Activated effector memory CD4-positive, alpha-beta T cell treated with Interleukin-2 at 50 U/mL for 16 hours (primary cell): ENCODE measurements around the gene FRY.

Experiments used
- DNase-seq: peaks from one replicate; pipeline ENCODE4 v3.0.0-alpha.2; 2020

FRY gene

GRCh38 chr13:32087955-32088747 lies 56.6 kb downstream of the FRY start:
- no peak for DNase-seq

GRCh38 chr13:32092496-32092895 lies 60.9 kb downstream of the FRY start:
- no peak for DNase-seq

- DNase-seq, result no peak
Observed at GRCh38 chr13:32093006-32093405, 61.4 kb downstream of the FRY start.

- no peak for DNase-seq
Observed at GRCh38 chr13:32098272-32098671, 66.7 kb downstream of the FRY start.

GRCh38 chr13:32105653-32106313 lies 74.2 kb downstream of the FRY start:
- no peak for DNase-seq

GRCh38 chr13:32107474-32107873 lies 75.9 kb downstream of the FRY start:
- DNase-seq, result no peak

GRCh38 chr13:32107973-32108372 lies 76.4 kb downstream of the FRY start:
- DNase-seq, result no peak

GRCh38 chr13:32113532-32113931 lies 82.0 kb downstream of the FRY start:
- DNase-seq, result no peak

GRCh38 chr13:32114284-32114950 lies 82.8 kb downstream of the FRY start:
- no peak for DNase-seq

GRCh38 chr13:32115066-32115465 lies 83.5 kb downstream of the FRY start:
- DNase-seq, result no peak

- no peak for DNase-seq
Observed at GRCh38 chr13:32116210-32116609, 84.6 kb downstream of the FRY start.

GRCh38 chr13:32117001-32117400 lies 85.4 kb downstream of the FRY start:
- no peak for DNase-seq

GRCh38 chr13:32117701-32118100 lies 86.1 kb downstream of the FRY start:
- no peak for DNase-seq

GRCh38 chr13:32121316-32121715 lies 89.7 kb downstream of the FRY start:
- DNase-seq, result no peak

GRCh38 chr13:32124743-32125142 lies 93.2 kb downstream of the FRY start:
- no peak for DNase-seq

GRCh38 chr13:32125221-32125689 lies 93.7 kb downstream of the FRY start:
- no peak for DNase-seq

- no peak for DNase-seq
Observed at GRCh38 chr13:32125751-32126150, 94.2 kb downstream of the FRY start.

GRCh38 chr13:32126278-32126677 lies 94.7 kb downstream of the FRY start:
- DNase-seq, result no peak

- DNase-seq, result no peak
Observed at GRCh38 chr13:32126756-32127155, 95.2 kb downstream of the FRY start.

GRCh38 chr13:32127691-32128090 lies 96.1 kb downstream of the FRY start:
- no peak for DNase-seq

- no peak for DNase-seq
Observed at GRCh38 chr13:32134241-32135055, 102.9 kb downstream of the FRY start.

- no peak for DNase-seq
Observed at GRCh38 chr13:32135056-32135390, 103.4 kb downstream of the FRY start.

GRCh38 chr13:32135655-32136054 lies 104.1 kb downstream of the FRY start:
- DNase-seq, result no peak
